ENCODE data around the gene TBC1D21.

TBC1D21 gene

GRCh38 chr15:73889053-73889761, 15.8 kb downstream of the TBC1D21 start:
- no peak overlapping the region for H3K9ac ChIP-seq (ENCODE audit: low read depth, low read length)
- H3K36me3 ChIP-seq (ENCODE audit: control insufficient read depth, insufficient read depth, low read length): no peaks in the 10 kb centered on the region
- no peaks in the 10 kb centered on the region for H3K4me1 ChIP-seq (ENCODE audit: control insufficient read depth, insufficient read depth, low read length)
- H3K27ac ChIP-seq (ENCODE audit: low read depth, low read length): no peak overlapping the region
- no peak overlapping the region for H3K4me3 ChIP-seq (ENCODE audit: low read depth, low read length)
- no peaks in the 10 kb centered on the region for H3K9me3 ChIP-seq (ENCODE audit: control insufficient read depth, insufficient read depth, low read length)
- no peaks in the 10 kb centered on the region; the same call in 1 of the 2 replicates for H3K27me3 ChIP-seq (ENCODE audit: control insufficient read depth, insufficient read depth, low read length)

- H3K36me3 ChIP-seq (ENCODE audit: control insufficient read depth, insufficient read depth, low read length): no peaks in the 10 kb centered on the region
- H3K27ac ChIP-seq (ENCODE audit: low read depth, low read length): no peak overlapping the region
- no peaks in the 10 kb centered on the region; the same call in 1 of the 2 replicates for H3K27me3 ChIP-seq (ENCODE audit: control insufficient read depth, insufficient read depth, low read length)
- no peaks in the 10 kb centered on the region for H3K4me1 ChIP-seq (ENCODE audit: control insufficient read depth, insufficient read depth, low read length)
- no peak overlapping the region for H3K4me3 ChIP-seq (ENCODE audit: low read depth, low read length)
- H3K9me3 ChIP-seq (ENCODE audit: control insufficient read depth, insufficient read depth, low read length): no peaks in the 10 kb centered on the region
- H3K9ac ChIP-seq (ENCODE audit: low read depth, low read length): no peak overlapping the region
Observed at GRCh38 chr15:73889762-73890124, 16.4 kb downstream of the TBC1D21 start.

DNA sequence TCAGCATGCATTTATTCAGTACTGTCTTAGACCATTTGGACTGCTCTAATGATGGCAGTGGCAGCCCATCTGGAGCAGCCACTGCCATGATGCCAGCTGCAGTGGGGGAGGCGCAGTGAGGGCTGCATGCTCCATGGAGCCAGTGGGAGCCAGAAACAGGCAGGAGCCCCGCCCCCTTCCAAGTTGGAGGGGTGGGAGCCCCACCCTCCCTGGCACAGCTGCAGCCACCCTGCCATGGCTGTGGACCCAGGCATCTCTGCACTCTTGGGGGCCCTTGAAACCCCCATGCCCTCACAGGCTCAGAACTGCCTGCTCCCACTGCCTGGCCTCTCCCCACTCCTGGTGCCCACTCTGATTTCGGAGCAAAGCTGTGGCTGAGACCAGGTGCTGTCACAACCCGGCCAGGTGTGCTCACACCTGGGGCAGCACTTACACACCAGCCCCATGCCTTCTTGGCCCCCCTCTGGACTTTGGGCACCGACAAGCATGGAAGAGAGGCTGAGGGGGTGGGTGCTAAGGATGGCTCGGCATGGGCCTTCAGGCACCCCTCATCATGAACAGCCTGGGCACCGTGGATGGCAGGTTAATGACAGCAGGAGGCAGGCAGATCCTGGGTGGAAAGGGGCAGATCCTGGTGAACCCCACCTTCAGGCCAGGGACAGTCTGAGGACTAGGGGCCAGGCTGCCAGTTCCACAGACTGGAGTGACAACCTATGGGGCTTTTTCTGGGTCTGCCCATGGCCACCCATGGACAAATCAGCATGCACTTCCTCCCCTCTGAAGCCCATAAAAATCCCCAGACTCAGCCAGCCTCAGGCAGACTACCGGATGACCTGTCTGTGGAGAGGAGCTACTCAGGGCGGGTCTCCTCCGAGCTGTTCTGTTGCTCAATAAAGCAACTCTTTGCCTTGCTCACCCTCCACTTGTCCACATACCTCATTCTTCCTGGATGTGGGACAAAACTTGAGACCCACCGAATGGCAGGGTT, 18.3 kb downstream of the TBC1D21 start:
- Histone ChIP-seq H3K4me3 (ENCODE audit: low read depth, low read length) (no peak overlapping the region), H3K27ac (ENCODE audit: low read depth, low read length) (no peak overlapping the region), H3K9ac (ENCODE audit: low read depth, low read length) (no peak overlapping the region)

DNA sequence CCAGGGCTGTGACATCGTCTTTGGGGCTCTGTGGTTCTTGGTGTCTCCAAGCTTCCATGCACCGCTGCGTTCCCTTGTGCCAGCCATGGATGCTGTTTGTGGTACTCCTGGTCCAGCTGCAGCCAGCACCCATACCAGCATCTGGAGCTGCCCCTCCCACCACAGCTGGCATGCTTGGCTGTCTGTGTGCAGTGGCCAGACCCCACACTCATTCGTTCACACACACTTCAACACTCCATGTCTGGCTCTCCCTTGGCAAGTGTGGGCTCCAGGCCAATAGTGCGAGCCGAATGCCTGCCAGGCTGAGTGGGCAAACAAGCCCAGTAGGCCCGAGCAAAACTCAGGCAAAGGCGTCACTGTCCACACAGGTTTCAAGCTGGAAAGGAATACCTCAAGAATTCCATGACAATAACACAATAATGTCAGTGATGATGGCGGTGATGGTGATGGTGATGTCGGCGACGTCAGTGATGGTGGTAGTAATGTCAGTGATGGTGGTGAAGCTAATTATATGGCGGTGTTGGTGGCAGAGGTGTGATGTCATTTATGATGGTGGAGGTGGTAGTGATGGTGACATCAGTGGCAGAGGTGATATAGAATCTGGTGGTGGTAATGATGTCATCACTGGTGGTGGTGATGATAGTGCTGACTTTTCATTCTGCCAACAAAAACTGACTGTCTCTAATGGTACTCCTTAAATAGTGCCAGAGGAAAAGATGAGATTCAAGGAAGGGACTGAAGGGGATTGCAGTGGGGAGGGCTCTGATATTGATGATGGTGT, 19.3 kb downstream of the TBC1D21 start:
- Histone ChIP-seq H3K27ac (ENCODE audit: low read depth, low read length) (no peak overlapping the region), H3K27me3 (ENCODE audit: control insufficient read depth, insufficient read depth, low read length) (no peaks in the 10 kb centered on the region), H3K9ac (ENCODE audit: low read depth, low read length) (no peak overlapping the region), H3K36me3 (ENCODE audit: control insufficient read depth, insufficient read depth, low read length) (no peaks in the 10 kb centered on the region), H3K4me3 (ENCODE audit: low read depth, low read length) (no peak overlapping the region), H3K9me3 (ENCODE audit: control insufficient read depth, insufficient read depth, low read length) (no peaks in the 10 kb centered on the region), H3K4me1 (ENCODE audit: control insufficient read depth, insufficient read depth, low read length) (no peaks in the 10 kb centered on the region)

More for the DNA sequence above, 18.3 kb downstream of the TBC1D21 start:
- Histone ChIP-seq H3K4me1 (ENCODE audit: control insufficient read depth, insufficient read depth, low read length) (no peaks in the 10 kb centered on the region), H3K9me3 (ENCODE audit: control insufficient read depth, insufficient read depth, low read length) (no peaks in the 10 kb centered on the region), H3K36me3 (ENCODE audit: control insufficient read depth, insufficient read depth, low read length) (no peaks in the 10 kb centered on the region), H3K27me3 (ENCODE audit: control insufficient read depth, insufficient read depth, low read length) (no peaks in the 10 kb centered on the region)

GRCh38 chr15:73894133-73894814, 20.9 kb downstream of the TBC1D21 start:
- H3K27me3 ChIP-seq (ENCODE audit: control insufficient read depth, insufficient read depth, low read length): no peaks in the 10 kb centered on the region
- no peak overlapping the region for H3K27ac ChIP-seq (ENCODE audit: low read depth, low read length)
- no peaks in the 10 kb centered on the region for H3K4me1 ChIP-seq (ENCODE audit: control insufficient read depth, insufficient read depth, low read length)
- H3K9me3 ChIP-seq (ENCODE audit: control insufficient read depth, insufficient read depth, low read length): no peaks in the 10 kb centered on the region
- no peaks in the 10 kb centered on the region for H3K36me3 ChIP-seq (ENCODE audit: control insufficient read depth, insufficient read depth, low read length)
- H3K9ac ChIP-seq (ENCODE audit: low read depth, low read length): no peak overlapping the region
- no peak overlapping the region for H3K4me3 ChIP-seq (ENCODE audit: low read depth, low read length)

DNA sequence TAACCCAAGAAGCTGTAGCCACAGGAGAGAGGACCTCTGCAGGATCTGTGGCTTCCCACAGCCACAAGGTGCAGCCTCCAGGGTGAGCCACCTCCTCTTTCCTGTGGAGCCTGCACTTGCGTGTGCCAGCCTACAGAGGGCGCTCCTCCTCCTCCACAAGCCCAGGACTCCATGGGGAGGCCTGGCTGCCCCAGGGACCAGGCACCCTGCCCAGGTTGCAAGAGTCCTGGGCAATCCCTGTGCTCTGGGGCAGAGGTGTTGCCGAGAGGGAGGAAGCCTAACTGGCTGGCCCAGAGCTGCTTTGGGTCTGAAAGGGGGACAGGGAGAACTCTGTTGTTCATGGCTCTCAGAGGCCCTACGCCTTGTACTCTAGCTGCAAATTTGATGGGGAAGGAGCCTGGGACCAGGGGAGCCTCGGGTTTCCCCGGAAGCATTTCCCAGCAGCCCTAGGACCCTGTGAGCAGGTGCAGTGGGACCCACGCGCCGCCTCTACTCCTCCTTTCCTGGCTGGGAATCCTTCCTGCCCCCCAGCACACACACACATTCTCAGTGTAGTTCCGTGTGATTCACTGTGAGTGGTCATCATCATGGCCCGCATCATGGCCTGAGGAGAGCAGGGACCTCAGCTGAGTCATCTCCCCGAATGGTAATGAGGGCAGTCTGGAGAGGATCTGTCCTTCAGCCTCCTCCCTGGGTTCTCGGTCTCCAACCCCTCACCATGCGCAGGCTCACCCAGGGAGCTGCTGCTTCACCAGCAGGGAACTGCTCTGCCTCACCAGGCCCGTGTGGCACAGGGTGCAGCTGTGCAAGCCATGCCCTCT, 24.3 kb downstream of the TBC1D21 start:
- Histone ChIP-seq H3K4me3 (ENCODE audit: low read depth, low read length) (no peak overlapping the region), H3K9ac (ENCODE audit: low read depth, low read length) (no peak overlapping the region), H3K36me3 (ENCODE audit: control insufficient read depth, insufficient read depth, low read length) (no peaks in the 10 kb centered on the region), H3K27ac (ENCODE audit: low read depth, low read length) (no peak overlapping the region), H3K4me1 (ENCODE audit: control insufficient read depth, insufficient read depth, low read length) (0 out of 2 replicates have a peak, but pooled peaks cover 3% of the 10 kb centered on the region), H3K27me3 (ENCODE audit: control insufficient read depth, insufficient read depth, low read length) (no peaks in the 10 kb centered on the region), H3K9me3 (ENCODE audit: control insufficient read depth, insufficient read depth, low read length) (no peaks in the 10 kb centered on the region)

GRCh38 chr15:73899197-73900094, 26.1 kb downstream of the TBC1D21 start:
- H3K36me3 ChIP-seq (ENCODE audit: control insufficient read depth, insufficient read depth, low read length): no peaks in the 10 kb centered on the region
- peaks cover 8% of the 10 kb centered on the region; the same call in 1 of the 2 replicates for H3K4me1 ChIP-seq (ENCODE audit: control insufficient read depth, insufficient read depth, low read length)
- H3K9me3 ChIP-seq (ENCODE audit: control insufficient read depth, insufficient read depth, low read length): no peaks in the 10 kb centered on the region
- H3K4me3 ChIP-seq (ENCODE audit: low read depth, low read length): no peak overlapping the region
- no peaks in the 10 kb centered on the region for H3K27me3 ChIP-seq (ENCODE audit: control insufficient read depth, insufficient read depth, low read length)
- H3K9ac ChIP-seq (ENCODE audit: low read depth, low read length): no peak overlapping the region
- no peak overlapping the region for H3K27ac ChIP-seq (ENCODE audit: low read depth, low read length)

DNA sequence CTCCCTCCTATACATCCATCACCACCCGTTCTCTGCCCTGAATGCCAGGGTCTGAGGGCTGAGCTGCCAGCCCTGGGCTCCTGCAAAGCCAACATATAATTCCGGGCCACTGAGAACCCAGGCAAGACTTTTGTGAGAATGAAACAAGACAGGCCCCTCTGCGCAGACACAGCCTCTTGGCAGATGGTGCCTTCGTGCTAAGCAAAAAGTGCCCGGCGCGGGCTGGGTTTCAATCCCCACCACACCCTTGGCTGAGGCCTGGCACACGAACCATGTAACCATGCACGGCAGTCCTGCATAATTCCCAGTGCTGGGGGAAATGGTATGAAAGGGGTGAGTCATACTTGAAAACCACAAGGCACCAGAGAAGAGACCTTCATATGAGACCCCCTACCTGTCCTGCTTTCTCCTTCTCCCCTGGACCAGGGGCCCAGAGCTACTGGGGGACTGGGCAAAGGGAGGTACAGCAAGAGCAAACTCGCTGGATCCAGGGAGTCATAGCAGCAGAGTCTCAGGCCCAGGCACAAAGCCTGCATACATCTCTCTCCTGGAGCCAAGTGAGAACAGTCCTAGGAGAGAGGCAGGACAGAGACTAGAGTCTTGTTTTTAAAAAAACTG, 26.8 kb downstream of the TBC1D21 start:
- H3K27ac ChIP-seq (ENCODE audit: low read depth, low read length): no peak overlapping the region
- H3K9ac ChIP-seq (ENCODE audit: low read depth, low read length): no peak overlapping the region

More for the DNA sequence above, 26.8 kb downstream of the TBC1D21 start:
- no peaks in the 10 kb centered on the region for H3K27me3 ChIP-seq (ENCODE audit: control insufficient read depth, insufficient read depth, low read length)
- peaks cover 8% of the 10 kb centered on the region; the same call in 1 of the 2 replicates for H3K4me1 ChIP-seq (ENCODE audit: control insufficient read depth, insufficient read depth, low read length)
- H3K9me3 ChIP-seq (ENCODE audit: control insufficient read depth, insufficient read depth, low read length): no peaks in the 10 kb centered on the region
- H3K4me3 ChIP-seq (ENCODE audit: low read depth, low read length): no peak overlapping the region
- H3K36me3 ChIP-seq (ENCODE audit: control insufficient read depth, insufficient read depth, low read length): no peaks in the 10 kb centered on the region

All from HUES48 (cell line).